SH-SY5Y (cell line): ENCODE data around the gene RHOBTB1.

Experiments
- GATA2 ChIP-seq: IDR thresholded peaks from 2 replicates; pipeline ENCODE4 v1.6.1; 2011; ENCODE audit warnings: mild to moderate bottlenecking, low read depth, low read length
- GATA3 ChIP-seq: IDR thresholded peaks from 2 replicates; pipeline ENCODE4 v1.6.1; 2011; ENCODE audit warnings: low read depth, mild to moderate bottlenecking, low read length, moderate library complexity

GRCh38 chr10:60903096-60903495 lies 40.9 kb downstream of the RHOBTB1 start:
- TF ChIP-seq GATA3 (no peak), GATA2 (no peak)
